ENCODE results near the gene CLIC4. TPM values are rescaled to one million over a fixed set of nuclear protein-coding genes. Genes with fewer than 3 reads are reported as not detected.
"Not testable (repeated sequence)": the region's sequence is repeated elsewhere in the genome, so short reads cannot be mapped to it uniquely, and the experiment has no call there.

The CLIC4 gene
- total RNA-seq, 3 donors from 2014 or later (not counting 1 experiment from before 2014, with no cell fraction given) = 3.8 to 11.5 (median 5.0) TPM

DNA sequence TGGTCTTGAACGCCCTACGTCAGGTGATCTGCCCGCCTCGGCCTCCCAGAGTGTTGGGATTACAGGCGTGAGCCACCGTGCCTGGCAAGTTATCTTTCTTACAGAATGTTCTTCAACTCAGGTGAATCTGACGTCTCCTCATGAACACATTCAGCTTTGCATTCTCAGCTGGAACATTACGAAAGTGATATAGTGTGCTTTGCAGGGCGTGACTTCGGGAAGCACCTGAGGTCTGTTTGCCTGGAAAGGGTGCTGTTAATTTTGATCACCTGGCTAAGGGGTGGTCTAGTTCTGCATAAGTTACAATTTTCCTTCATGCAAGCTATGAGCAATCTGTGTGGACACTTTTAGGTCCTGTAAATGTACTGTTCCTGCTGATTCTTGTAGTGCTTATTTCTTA lies 16.3 kb upstream of the CLIC4 start:
- no peaks in the 10 kb centered on the region for H3K36me3 Mint-ChIP-seq

DNA sequence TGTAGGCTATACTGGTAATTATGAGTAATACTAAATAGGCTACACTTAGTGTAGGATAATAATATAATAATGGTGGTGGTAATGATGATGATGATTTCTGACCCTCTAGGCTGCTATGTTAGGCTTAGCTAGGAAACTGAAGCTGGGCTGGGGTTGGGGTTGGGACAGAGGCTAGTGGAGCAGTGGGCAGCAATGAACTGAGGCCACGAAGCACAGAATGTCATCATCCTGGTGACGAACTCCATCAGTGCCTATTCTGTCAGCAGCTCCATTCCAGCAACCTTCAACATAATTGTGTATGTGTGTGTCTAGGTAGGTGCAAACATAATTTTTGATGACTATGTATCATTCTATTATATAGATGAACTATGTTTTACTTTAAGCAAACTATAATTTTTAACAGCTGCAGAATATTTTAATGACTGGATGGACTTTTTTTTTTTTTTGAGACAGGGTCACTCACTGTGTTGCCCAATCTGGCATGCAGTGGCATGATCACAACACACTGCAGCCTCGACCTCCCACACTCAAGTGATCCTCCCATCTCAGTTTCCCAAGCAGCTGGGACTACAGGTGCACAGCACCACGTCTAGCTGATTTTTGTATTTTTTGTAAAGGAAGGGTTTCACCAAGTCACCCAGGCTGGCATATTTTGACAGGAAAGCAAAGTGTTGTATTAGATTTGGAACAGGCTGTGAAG lies 12.9 kb upstream of the CLIC4 start:
- H3K27me3 Mint-ChIP-seq (ENCODE audit: low read depth in 2 of 2) = no peaks in the 10 kb centered on the region
- Histone ChIP-seq H3K4me1 (ENCODE audit: control insufficient read depth, insufficient read depth, low read length) (peaks cover 4% of the 10 kb centered on the region), H3K4me3 (ENCODE audit: low read length) (no peak overlapping the region), H3K27me3 (ENCODE audit: control insufficient read depth, insufficient read depth, low read length) (no peaks in the 10 kb centered on the region), H3K9me3 (ENCODE audit: control insufficient read depth, insufficient read depth, low read length) (no peaks in the 10 kb centered on the region), H3K36me3 (ENCODE audit: control insufficient read depth, insufficient read depth, low read length) (no peaks in the 10 kb centered on the region), H3K27ac (ENCODE audit: low read length) (no peak overlapping the region)
- ATAC-seq = no peak
- no peak overlapping the region for H3K27ac Mint-ChIP-seq
- H3K4me3 Mint-ChIP-seq = no peak overlapping the region
- intact Hi-C loops (cut with micrococcal nuclease) = no loop called here
- H3K36me3 Mint-ChIP-seq = no peaks in the 10 kb centered on the region
- TF ChIP-seq CTCF (IDR thresholded peaks at IDR 0.05) = no peak
- WGBS (ENCODE audit: insufficient coverage) = 50% methylated on average over 2 of the region's 4 CpGs
- H3K9me3 Mint-ChIP-seq = no peaks in the 10 kb centered on the region
- H3K4me1 Mint-ChIP-seq = peaks cover 3 to 7% of the 10 kb centered on the region in 2 donors
- no peak for DNase-seq

More for the DNA sequence above, 16.3 kb upstream of the CLIC4 start:
- ATAC-seq (no peak), DNase-seq (no peak)
- Histone ChIP-seq H3K4me1 (ENCODE audit: control insufficient read depth, insufficient read depth, low read length) (peaks cover 4% of the 10 kb centered on the region), H3K36me3 (ENCODE audit: control insufficient read depth, insufficient read depth, low read length) (no peaks in the 10 kb centered on the region), H3K27ac (ENCODE audit: low read length) (no peak overlapping the region), H3K27me3 (ENCODE audit: control insufficient read depth, insufficient read depth, low read length) (no peaks in the 10 kb centered on the region), H3K9me3 (ENCODE audit: control insufficient read depth, insufficient read depth, low read length) (no peaks in the 10 kb centered on the region), H3K4me3 (ENCODE audit: low read length) (no peak overlapping the region)
- H3K27me3 Mint-ChIP-seq (ENCODE audit: low read depth in 2 of 2) = no peaks in the 10 kb centered on the region
- H3K4me3 Mint-ChIP-seq = no peak overlapping the region
- intact Hi-C loops (cut with micrococcal nuclease) = no loop called here
- WGBS (ENCODE audit: insufficient coverage) = 96% methylated on average over 10 of the region's 10 CpGs
- no peak for TF ChIP-seq CTCF (IDR thresholded peaks at IDR 0.05)
- peaks cover 6 to 8% of the 10 kb centered on the region in 2 donors for H3K4me1 Mint-ChIP-seq
- H3K27ac Mint-ChIP-seq = no peak overlapping the region
- H3K9me3 Mint-ChIP-seq = no peaks in the 10 kb centered on the region

DNA sequence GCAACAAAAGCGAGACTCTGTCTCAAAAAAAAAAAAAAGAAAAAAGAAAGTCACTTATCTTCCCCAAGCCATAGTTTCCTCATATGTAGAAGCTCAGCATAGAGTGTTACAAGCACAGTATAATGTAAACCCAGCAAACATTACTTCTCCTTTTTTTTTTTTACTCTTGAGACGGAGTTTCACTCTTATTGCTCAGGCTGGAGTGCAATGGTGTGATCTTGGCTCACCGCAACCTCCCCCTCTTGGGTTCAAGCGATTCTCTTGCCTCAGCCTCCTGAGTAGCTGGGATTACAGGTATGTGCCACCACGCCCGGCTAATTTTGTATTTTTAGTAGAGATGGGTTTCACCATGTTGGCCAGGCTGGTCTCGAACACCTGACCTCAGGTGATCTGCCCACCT lies 11.9 kb upstream of the CLIC4 start:
- DNase-seq; H3K4me1 Mint-ChIP-seq; H3K27me3 Mint-ChIP-seq (ENCODE audit: low read depth in 2 of 2); H3K9me3 Mint-ChIP-seq; H3K36me3 ChIP-seq (ENCODE audit: control insufficient read depth, insufficient read depth, low read length); H3K27ac ChIP-seq (ENCODE audit: low read length); H3K4me3 Mint-ChIP-seq; H3K4me1 ChIP-seq (ENCODE audit: control insufficient read depth, insufficient read depth, low read length); H3K27ac Mint-ChIP-seq; intact Hi-C loops (cut with micrococcal nuclease); H3K36me3 Mint-ChIP-seq; H3K4me3 ChIP-seq (ENCODE audit: low read length); H3K27me3 ChIP-seq (ENCODE audit: control insufficient read depth, insufficient read depth, low read length); H3K9me3 ChIP-seq (ENCODE audit: control insufficient read depth, insufficient read depth, low read length): not testable (repeated sequence)
- ATAC-seq = peak; percentile 15 to 74 (median 39)
- WGBS (ENCODE audit: insufficient coverage) = 41% methylated on average over 4 of the region's 7 CpGs

GRCh38 chr1:24735156-24735508 lies 10.1 kb upstream of the CLIC4 start:
- DNase-seq (no peak), ATAC-seq (no peak)
- Histone ChIP-seq H3K4me1 (ENCODE audit: control insufficient read depth, insufficient read depth, low read length) (no peaks in the 10 kb centered on the region), H3K36me3 (ENCODE audit: control insufficient read depth, insufficient read depth, low read length) (no peaks in the 10 kb centered on the region), H3K9me3 (ENCODE audit: control insufficient read depth, insufficient read depth, low read length) (no peaks in the 10 kb centered on the region), H3K27me3 (ENCODE audit: control insufficient read depth, insufficient read depth, low read length) (no peaks in the 10 kb centered on the region), H3K4me3 (ENCODE audit: low read length) (no peak overlapping the region), H3K27ac (ENCODE audit: low read length) (no peak overlapping the region)
- Mint-ChIP-seq H3K9me3 (no peaks in the 10 kb centered on the region), H3K27me3 (ENCODE audit: low read depth in 2 of 2) (no peaks in the 10 kb centered on the region), H3K4me1 (peaks cover 0 to 3% of the 10 kb centered on the region in 2 donors), H3K4me3 (no peak overlapping the region), H3K27ac (no peak overlapping the region), H3K36me3 (no peaks in the 10 kb centered on the region)
- WGBS (ENCODE audit: insufficient coverage) = 94% methylated on average over 4 of the region's 5 CpGs
- TF ChIP-seq CTCF (IDR thresholded peaks at IDR 0.05) = no peak
- intact Hi-C loops (cut with micrococcal nuclease) = no loop called here

All from natural killer cell (primary cell).